Measurements from ENCODE around the gene FLACC1. TPM values are rescaled to one million over a fixed set of nuclear protein-coding genes. Genes with fewer than 3 reads are reported as not detected.

FLACC1 gene
- total and polyA plus RNA-seq, 2 of the 8 experiments (the other 6 are each of a cell fraction or from before 2014, with no cell fraction given), result 0.58 TPM; not detected in 1

DNA sequence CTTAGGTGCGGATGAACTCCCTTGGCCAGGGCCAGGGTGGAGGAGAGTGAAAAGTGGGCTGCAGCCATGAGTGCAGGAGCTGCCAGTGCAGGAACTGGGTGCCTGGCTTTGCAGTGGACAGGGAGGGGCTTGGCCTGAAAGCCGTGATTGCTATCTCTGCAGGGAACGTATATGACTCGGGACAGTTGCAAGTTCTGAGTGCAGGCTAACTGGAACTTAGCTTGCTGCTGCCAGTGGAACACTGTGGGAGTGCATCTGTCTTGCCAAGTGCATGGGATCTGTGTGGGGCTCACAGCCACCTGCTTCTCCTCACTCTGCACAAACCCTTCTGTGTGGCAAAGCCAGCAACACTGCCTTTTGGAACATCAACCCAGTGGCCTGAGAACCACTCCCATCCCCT lies 36.9 kb downstream of the FLACC1 start (continued):
- no peak for TF ChIP-seq JUN (IDR thresholded peaks at IDR 0.05; ENCODE audit: low read depth, low read length)
- no peak for TF ChIP-seq EP300 (IDR thresholded peaks at IDR 0.05; ENCODE audit: borderline replicate concordance in 1 of 2, low read depth in 2 of 2, low read length in 2 of 2)

Measured in H1 (cell line).